Measurements from ENCODE around the gene SNX33. TPM values are rescaled to one million over a fixed set of nuclear protein-coding genes. Genes with fewer than 3 reads are reported as not detected.
A peak's percentile ranks its signal among the peaks of the same experiment; 100 is the strongest.
"Not testable (repeated sequence)": the region's sequence is repeated elsewhere in the genome, so short reads cannot be mapped to it uniquely, and the experiment has no call there.

SNX33 gene
- 1 to 10 TPM; 1.7 to 1.8 TPM for total RNA-seq
- 6.4 to 8.5 reads per million in 2 donors for total RNA-seq

DNA sequence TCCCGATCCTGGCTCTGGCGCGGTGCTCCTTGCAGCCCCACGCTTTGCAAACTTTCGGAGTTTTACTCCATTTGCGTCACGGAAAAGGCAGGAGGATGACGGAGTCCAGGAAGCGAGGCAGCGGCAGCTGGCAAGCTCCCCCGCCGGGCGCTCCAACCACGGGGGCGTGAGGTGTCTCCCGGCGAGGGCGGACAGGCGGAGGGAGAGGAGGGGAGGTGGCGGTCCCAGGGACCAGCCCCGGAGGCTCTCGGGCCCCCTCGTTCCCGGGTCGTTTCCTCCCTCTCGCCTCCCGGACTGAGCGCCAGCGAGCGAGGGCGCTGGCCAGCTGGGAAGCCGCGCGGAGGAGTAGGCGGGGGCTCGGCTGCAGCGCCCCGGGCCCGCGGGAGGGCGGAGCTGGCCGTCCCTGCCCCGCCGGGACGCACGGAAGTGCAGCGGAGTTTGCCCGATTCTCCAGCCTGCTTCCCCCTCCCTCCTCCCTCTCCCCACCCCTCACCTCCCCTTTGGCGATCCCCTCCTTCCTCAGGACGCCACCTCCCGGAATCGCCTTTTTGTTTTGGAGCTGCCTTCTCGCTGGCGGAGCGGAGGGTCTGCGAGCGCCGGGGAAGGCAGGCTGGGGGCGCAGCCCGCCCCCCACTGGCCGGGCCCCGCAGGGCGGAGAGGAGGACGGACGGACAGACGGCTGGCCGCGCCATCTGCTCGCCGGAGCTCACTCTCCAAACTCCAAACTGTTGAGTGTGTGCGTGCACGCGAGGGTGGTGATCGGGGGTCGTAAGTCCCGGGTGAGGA, at the start of gene SNX33:
TSS of gene SNX33 (plus strand) at position 543 of the 786 bp plus-strand sequence. CDS start 1,191 bp downstream, outside the sequence.
- peaks cover 33% of the 10 kb centered on the region for H3K4me1 Mint-ChIP-seq
- DNase-seq (peak in 2 of 3 donors; percentile 47 to 50), ATAC-seq (peak; percentile 74)
- peak within 1 kb of the TSS; percentile 59 for H3K27ac Mint-ChIP-seq
- peak within 1 kb of the TSS; percentile 87 for H3K4me3 Mint-ChIP-seq
- H3K36me3 Mint-ChIP-seq (ENCODE audit: low read depth), result no peaks in the 10 kb centered on the region
- H3K9me3 ChIP-seq (ENCODE audit: control insufficient read depth, low read length, poor library complexity, severe bottlenecking), result no peaks in the 10 kb centered on the region
- H3K27me3 Mint-ChIP-seq, result no peaks in the 10 kb centered on the region

- Mint-ChIP-seq H3K4me1 (peaks cover 26% of the 10 kb centered on the region), H3K36me3 (ENCODE audit: low read depth) (peaks cover 15% of the 10 kb centered on the region), H3K4me3 (no peak overlapping the region), H3K27me3 (no peaks in the 10 kb centered on the region), H3K27ac (peak overlapping the region; percentile 85)
- DNase-seq (no peak), ATAC-seq (no peak)
- no peaks in the 10 kb centered on the region for H3K9me3 ChIP-seq (ENCODE audit: control insufficient read depth, low read length, poor library complexity, severe bottlenecking)
Measured at GRCh38 chr15:75598361-75598760, 49.4 kb upstream of the SNX33 start.

DNA sequence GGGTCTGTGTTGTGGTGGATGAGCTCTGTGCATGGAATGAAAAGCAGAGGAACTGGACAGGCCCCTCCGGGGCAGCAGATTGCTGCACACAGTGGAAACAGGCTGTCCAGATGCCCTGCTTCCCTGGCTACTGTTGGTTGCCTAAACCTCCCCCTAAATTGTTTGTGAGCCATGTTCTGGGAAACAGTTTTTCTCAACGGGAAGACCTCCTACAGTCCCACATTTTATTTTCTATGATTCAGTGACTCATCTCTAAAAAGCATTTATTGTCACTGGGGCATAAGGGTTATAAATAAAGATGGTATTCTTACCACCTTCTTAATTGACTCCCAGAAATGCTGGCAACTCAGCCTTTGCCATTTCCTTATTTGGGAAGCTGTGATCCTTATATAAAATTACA, 48.3 kb upstream of the SNX33 start:
- H3K27me3 Mint-ChIP-seq, result no peaks in the 10 kb centered on the region
- peak overlapping the region; percentile 85 for H3K27ac Mint-ChIP-seq
- H3K36me3 Mint-ChIP-seq (ENCODE audit: low read depth), result peaks cover 15% of the 10 kb centered on the region
- H3K4me1 Mint-ChIP-seq, result peaks cover 26% of the 10 kb centered on the region
- no peak overlapping the region for H3K4me3 Mint-ChIP-seq
- no peaks in the 10 kb centered on the region for H3K9me3 ChIP-seq (ENCODE audit: control insufficient read depth, low read length, poor library complexity, severe bottlenecking)
- ATAC-seq (no peak), DNase-seq (no peak)

- H3K9me3 ChIP-seq (ENCODE audit: control insufficient read depth, low read length, poor library complexity, severe bottlenecking), result no peaks in the 10 kb centered on the region
- H3K36me3 Mint-ChIP-seq (ENCODE audit: low read depth), result peaks cover 10% of the 10 kb centered on the region
- H3K27me3 Mint-ChIP-seq, result no peaks in the 10 kb centered on the region
- ATAC-seq (no peak), DNase-seq (no peak)
- peaks cover 38% of the 10 kb centered on the region for H3K4me1 Mint-ChIP-seq
- peak overlapping the region; percentile 90 for H3K4me3 Mint-ChIP-seq
- peak overlapping the region; percentile 85 for H3K27ac Mint-ChIP-seq
Measured at GRCh38 chr15:75606026-75606425, 41.7 kb upstream of the SNX33 start.

GRCh38 chr15:75606711-75607699, 40.7 kb upstream of the SNX33 start:
- ATAC-seq (peak; percentile 83), DNase-seq (no peak)
- H3K27ac Mint-ChIP-seq, result peak overlapping the region; percentile 85
- peaks cover 36% of the 10 kb centered on the region for H3K4me1 Mint-ChIP-seq
- peaks cover 10% of the 10 kb centered on the region for H3K36me3 Mint-ChIP-seq (ENCODE audit: low read depth)
- H3K9me3 ChIP-seq (ENCODE audit: control insufficient read depth, low read length, poor library complexity, severe bottlenecking), result no peaks in the 10 kb centered on the region
- H3K4me3 Mint-ChIP-seq, result peak overlapping the region; percentile 90
- H3K27me3 Mint-ChIP-seq, result no peaks in the 10 kb centered on the region

GRCh38 chr15:75616766-75617165, 30.9 kb upstream of the SNX33 start:
- Mint-ChIP-seq H3K27ac (no peak overlapping the region), H3K27me3 (no peaks in the 10 kb centered on the region), H3K36me3 (ENCODE audit: low read depth) (peaks cover 18% of the 10 kb centered on the region), H3K4me1 (peaks cover 29% of the 10 kb centered on the region), H3K4me3 (no peak overlapping the region)
- no peak for DNase-seq
- H3K9me3 ChIP-seq (ENCODE audit: control insufficient read depth, low read length, poor library complexity, severe bottlenecking), result no peaks in the 10 kb centered on the region
- ATAC-seq, result no peak

DNA sequence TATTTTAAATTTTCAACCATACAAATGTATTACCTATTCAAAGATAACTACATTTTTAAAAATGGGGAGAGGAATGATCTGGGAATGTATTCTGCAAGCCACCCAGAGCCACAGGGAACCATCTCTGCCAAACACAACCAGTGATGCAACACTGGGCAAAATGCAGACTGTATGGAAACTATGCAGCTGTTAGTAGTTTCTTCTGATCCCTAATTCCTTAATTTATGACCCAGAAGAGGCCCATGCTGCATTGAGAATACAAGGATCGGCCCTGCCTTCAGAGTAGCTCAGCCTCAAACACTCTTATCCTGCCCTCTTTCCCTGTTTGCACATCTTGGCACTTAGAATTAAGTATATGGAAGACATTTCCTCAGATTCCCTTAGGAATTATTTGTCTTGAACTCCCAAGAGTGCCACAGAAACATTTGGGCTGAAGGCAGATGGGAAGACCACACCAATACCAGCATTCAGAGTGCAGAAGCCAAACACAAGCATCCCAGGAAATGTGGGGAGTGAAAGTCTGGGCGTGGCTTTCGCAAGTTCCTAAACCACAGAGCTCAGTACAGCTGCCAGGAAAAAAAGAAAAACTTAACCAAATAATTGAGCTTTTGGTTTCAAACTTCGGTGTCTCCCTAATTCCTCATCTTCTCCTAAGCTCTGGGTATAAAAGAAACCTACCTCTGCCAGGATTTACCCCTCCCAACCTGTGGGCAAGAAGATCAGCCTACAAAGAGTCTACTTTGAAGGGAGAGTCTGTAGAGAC, 27.5 kb upstream of the SNX33 start:
- H3K9me3 ChIP-seq (ENCODE audit: control insufficient read depth, low read length, poor library complexity, severe bottlenecking), result no peaks in the 10 kb centered on the region
- no peaks in the 10 kb centered on the region for H3K27me3 Mint-ChIP-seq
- ATAC-seq, result no peak
- DNase-seq, result no peak
- H3K36me3 Mint-ChIP-seq (ENCODE audit: low read depth), result peaks cover 12% of the 10 kb centered on the region
- no peak overlapping the region for H3K4me3 Mint-ChIP-seq
- H3K27ac Mint-ChIP-seq, result peak overlapping the region; percentile 87
- H3K4me1 Mint-ChIP-seq, result peaks cover 29% of the 10 kb centered on the region

- no peak for ATAC-seq
- Mint-ChIP-seq H3K4me1 (peaks cover 28% of the 10 kb centered on the region), H3K27ac (peak overlapping the region; percentile 87), H3K36me3 (ENCODE audit: low read depth) (peaks cover 9% of the 10 kb centered on the region), H3K4me3 (no peak overlapping the region), H3K27me3 (no peaks in the 10 kb centered on the region)
- no peaks in the 10 kb centered on the region for H3K9me3 ChIP-seq (ENCODE audit: control insufficient read depth, low read length, poor library complexity, severe bottlenecking)
- DNase-seq, result no peak
Measured at GRCh38 chr15:75620841-75621391, 26.8 kb upstream of the SNX33 start.

- Mint-ChIP-seq H3K27me3 (no peaks in the 10 kb centered on the region), H3K4me1 (peaks cover 27% of the 10 kb centered on the region), H3K4me3 (no peak overlapping the region), H3K36me3 (ENCODE audit: low read depth) (peaks cover under 1% of the 10 kb centered on the region), H3K27ac (peak overlapping the region; percentile 87)
- no peak for ATAC-seq
- H3K9me3 ChIP-seq (ENCODE audit: control insufficient read depth, low read length, poor library complexity, severe bottlenecking), result no peaks in the 10 kb centered on the region
- DNase-seq, result no peak
Measured at GRCh38 chr15:75622505-75622904, 25.2 kb upstream of the SNX33 start.

DNA sequence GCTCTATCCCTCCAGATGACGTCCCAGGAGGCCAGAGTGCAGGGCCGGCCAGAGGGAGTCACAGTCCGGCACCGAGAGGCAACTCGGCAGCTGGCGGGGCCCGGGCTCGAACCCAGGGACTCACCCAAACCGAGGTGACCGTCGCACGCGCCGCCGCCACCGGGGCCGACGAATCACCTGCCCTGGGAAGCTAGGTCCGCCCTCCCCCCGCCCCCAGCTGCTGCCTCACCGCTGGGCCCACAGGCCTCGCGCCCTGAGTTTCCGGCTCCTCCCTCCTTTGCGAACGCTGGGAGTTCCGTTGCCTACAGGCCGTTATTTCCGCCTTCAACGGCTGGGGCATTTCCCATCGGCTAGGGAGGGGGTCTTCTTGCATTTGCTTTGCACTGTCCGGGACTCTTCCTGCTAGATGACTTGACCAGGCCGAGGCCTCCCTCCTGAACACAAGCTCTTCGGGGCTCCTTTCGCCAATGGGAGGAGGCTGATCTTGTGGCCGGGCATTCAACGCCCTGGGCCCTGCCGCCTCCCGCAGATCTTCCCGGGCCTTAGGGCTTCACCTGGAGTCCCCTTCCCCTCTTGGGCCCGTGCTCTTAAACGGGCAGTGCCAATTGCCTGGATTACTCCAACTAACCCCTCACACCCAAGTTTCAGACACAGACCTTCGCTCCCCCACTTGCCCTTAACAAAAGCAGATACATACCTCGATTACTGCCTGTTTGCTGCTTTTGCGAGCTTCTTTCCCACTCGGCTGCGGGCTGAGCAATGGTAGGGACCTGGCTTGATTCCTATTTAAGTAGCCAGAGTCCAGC, 22.0 kb upstream of the SNX33 start, which contains the start of gene SNUPN:
TSS of gene SNUPN (minus strand) at position 184 of the 806 bp plus-strand sequence. CDS start 4,674 bp downstream, outside the sequence.
- Mint-ChIP-seq H3K4me3 (peak within 1 kb of the TSS; percentile 96), H3K27me3 (no peaks in the 10 kb centered on the region), H3K27ac (peak within 1 kb of the TSS; percentile 99), H3K36me3 (ENCODE audit: low read depth) (no peaks in the 10 kb centered on the region), H3K4me1 (peaks cover 19% of the 10 kb centered on the region)
- H3K9me3 ChIP-seq (ENCODE audit: control insufficient read depth, low read length, poor library complexity, severe bottlenecking), result no peaks in the 10 kb centered on the region
- DNase-seq (peak; percentile 83 to 86 (median 84)), ATAC-seq (peak; percentile 95)

DNA sequence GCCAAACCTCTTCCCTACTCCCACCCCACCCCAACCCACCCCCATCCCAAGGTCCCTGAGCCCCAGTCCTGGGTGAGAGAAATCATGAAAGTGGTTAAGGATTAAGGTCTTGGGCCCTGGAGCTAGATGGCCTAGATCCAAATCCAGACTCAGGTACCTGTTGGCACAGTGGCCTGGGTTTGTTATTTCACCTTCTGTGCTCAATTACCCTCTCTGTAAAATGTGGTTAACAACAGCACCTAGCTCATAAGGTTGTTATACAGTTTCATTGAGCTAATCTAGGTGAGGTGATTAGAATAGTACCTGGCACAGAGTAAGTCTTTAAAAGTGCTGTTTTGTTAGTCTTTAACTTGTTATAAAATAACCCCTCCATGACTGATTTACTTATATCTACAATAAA, 15.8 kb upstream of the SNX33 start:
- no peaks in the 10 kb centered on the region for H3K9me3 ChIP-seq (ENCODE audit: control insufficient read depth, low read length, poor library complexity, severe bottlenecking)
- DNase-seq (no peak), ATAC-seq (no peak)
- H3K4me1 Mint-ChIP-seq, result peaks cover 5% of the 10 kb centered on the region
- no peak overlapping the region for H3K27ac Mint-ChIP-seq
- H3K27me3 Mint-ChIP-seq, result no peaks in the 10 kb centered on the region
- no peaks in the 10 kb centered on the region for H3K36me3 Mint-ChIP-seq (ENCODE audit: low read depth)
- no peak overlapping the region for H3K4me3 Mint-ChIP-seq

- H3K27ac Mint-ChIP-seq; DNase-seq; H3K9me3 ChIP-seq (ENCODE audit: control insufficient read depth, low read length, poor library complexity, severe bottlenecking); H3K27me3 Mint-ChIP-seq; H3K4me3 Mint-ChIP-seq; H3K36me3 Mint-ChIP-seq (ENCODE audit: low read depth); ATAC-seq: not testable (repeated sequence)
- H3K4me1 Mint-ChIP-seq, result peaks cover 19% of the 10 kb centered on the region
Measured at GRCh38 chr15:75633922-75634321, 13.8 kb upstream of the SNX33 start.
